ENCODE data around the gene PRKAG2.

The PRKAG2 gene

DNA sequence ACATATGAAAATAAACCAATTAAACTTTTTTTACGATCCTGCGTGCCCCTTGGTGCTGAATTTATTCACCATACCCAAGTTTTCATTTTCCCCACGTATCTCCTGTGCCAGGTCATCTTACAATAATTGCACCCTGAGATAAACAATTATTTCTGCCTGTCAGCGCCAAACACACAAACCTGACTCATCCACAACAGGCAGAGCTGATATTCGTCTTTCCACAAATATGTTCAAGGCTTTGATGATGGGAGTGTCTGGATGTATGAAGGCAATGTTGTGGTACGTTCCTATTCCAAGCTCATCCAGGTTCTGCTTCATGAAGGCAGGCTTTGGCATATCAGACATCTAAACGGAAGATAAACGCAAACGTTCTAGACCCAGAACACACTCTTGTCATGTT is 311.4 kb downstream of the PRKAG2 start:
- FAIRE-seq: no peak
- TF ChIP-seq, protein P1, sequence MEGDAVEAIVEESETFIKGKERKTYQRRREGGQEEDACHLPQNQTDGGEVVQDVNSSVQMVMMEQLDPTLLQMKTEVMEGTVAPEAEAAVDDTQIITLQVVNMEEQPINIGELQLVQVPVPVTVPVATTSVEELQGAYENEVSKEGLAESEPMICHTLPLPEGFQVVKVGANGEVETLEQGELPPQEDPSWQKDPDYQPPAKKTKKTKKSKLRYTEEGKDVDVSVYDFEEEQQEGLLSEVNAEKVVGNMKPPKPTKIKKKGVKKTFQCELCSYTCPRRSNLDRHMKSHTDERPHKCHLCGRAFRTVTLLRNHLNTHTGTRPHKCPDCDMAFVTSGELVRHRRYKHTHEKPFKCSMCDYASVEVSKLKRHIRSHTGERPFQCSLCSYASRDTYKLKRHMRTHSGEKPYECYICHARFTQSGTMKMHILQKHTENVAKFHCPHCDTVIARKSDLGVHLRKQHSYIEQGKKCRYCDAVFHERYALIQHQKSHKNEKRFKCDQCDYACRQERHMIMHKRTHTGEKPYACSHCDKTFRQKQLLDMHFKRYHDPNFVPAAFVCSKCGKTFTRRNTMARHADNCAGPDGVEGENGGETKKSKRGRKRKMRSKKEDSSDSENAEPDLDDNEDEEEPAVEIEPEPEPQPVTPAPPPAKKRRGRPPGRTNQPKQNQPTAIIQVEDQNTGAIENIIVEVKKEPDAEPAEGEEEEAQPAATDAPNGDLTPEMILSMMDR (IDR thresholded peaks at IDR 0.05; ENCODE audit: insufficient read depth, missing control alignments): no peak
- DNase-seq (ENCODE audit: insufficient read length, low spot score): no peak

DNA sequence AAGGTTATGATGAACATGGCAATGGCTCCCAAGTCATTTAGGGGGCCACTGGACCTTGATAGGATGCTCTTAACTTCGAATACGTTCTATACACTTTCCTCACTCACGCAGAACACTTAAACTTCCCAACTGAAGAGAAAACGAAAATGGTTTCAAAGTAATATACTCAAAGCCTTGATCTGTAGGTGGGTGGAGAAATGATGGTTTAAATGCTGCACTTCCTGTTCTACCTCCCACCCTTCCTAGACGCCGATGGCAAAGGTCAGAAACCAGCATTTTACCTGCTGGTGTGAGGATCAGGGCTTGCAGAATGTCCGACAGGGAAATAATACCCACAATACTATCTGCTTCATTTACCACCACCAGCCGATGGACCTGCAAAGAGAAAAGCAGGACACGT is 316.7 kb downstream of the PRKAG2 start:
- TF ChIP-seq, protein P1 (IDR thresholded peaks at IDR 0.05; ENCODE audit: insufficient read depth, missing control alignments): no peak
- FAIRE-seq: no peak
- DNase-seq (ENCODE audit: insufficient read length, low spot score): no peak

DNA sequence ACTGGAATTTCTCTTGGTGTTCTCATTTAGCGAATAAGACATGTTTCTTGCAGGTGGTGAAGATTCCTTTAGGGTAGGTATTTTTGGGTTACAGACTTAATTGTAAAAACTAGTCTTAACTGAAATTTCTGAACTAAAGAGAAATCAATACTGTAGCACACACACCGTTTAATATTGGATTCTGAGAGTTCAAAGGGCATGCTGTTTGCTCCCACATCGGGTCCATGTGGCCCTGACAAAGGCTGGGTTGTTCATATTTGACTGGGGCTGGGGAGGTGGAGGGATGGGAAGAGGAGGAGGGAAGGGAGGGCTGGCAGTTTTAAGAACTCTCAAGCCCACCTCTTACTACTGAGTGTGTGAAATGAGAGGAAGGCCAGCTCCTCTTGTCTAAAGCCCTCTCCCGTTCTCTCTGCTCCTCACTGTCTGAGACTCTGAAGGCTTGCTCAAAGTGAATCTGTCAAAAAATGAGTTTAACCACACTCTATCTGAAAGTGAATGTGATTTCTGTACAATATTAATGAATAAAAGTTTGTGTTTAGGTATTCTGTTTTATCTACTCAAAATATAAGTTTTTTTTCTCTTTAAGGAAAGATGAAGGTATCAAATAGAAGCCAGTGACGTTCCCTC is 317.2 kb downstream of the PRKAG2 start:
- TF ChIP-seq, protein P1 (IDR thresholded peaks at IDR 0.05; ENCODE audit: insufficient read depth, missing control alignments): no peak
- DNase-seq (ENCODE audit: insufficient read length, low spot score) (no peak), FAIRE-seq (no peak)

DNA sequence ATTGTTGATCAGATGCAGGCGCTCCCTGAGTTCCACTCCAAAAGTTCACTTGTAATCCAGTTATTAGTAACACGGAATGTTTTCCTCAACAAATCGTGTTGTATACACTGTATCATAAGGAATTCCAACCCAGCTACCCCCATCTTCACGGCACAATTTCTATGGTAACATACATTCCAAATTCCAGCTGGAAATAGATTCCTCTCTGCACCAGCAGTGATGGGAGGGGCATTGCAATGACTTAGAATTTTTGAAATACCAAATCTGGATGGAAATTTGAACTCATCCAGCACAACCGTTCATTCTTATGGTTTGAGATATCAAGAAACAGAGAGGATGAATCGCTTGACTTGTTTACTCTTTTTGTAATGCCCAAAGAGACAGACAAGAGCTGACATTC is 318.3 kb downstream of the PRKAG2 start:
- no peak for FAIRE-seq
- TF ChIP-seq, protein P1 (IDR thresholded peaks at IDR 0.05; ENCODE audit: insufficient read depth, missing control alignments): no peak
- DNase-seq (ENCODE audit: insufficient read length, low spot score): no peak

DNA sequence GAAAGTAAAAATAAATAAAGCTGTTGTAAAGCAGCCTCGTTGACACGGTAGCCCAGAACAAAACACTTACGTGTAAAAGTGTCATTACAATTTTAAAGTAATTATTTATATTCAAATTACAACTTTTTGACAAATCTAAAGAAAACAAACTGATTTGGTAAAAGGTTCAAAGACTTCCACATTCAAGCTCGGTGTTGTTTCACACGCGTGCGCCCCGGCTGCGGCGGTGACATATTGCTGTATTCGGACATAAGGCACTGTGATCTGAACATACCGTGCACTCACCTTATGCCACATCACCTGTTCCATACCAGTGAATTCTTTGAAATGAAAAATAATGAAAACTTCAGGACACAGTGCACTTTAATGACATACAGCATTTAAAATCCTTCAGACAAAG is 320.3 kb downstream of the PRKAG2 start:
- TF ChIP-seq, protein P1 (IDR thresholded peaks at IDR 0.05; ENCODE audit: insufficient read depth, missing control alignments): no peak
- FAIRE-seq: no peak
- DNase-seq (ENCODE audit: insufficient read length, low spot score): no peak

DNA sequence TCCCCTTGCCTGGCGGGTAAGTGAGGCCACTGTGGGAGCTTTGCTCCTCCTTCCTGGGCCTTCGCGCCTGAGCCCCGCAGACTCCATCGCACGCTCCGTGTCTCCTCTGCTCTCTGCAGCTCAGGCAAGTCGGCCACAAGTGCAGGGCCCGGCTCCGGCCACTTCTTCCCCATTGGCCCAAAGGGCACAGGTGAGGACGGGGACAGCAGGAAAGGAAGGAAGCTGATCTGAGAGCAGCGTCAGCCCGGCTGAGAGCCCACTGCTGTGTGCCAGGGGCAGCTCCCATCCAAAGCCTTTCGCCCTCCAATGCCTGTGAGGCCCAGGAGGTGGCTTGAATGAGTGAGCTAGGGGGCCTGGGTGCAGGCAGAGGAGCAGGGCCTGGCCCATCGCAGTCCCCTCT is 323.6 kb downstream of the PRKAG2 start:
- FAIRE-seq (no peak), DNase-seq (ENCODE audit: insufficient read length, low spot score) (no peak)
- TF ChIP-seq, protein P1 (IDR thresholded peaks at IDR 0.05; ENCODE audit: insufficient read depth, missing control alignments): no peak

DNA sequence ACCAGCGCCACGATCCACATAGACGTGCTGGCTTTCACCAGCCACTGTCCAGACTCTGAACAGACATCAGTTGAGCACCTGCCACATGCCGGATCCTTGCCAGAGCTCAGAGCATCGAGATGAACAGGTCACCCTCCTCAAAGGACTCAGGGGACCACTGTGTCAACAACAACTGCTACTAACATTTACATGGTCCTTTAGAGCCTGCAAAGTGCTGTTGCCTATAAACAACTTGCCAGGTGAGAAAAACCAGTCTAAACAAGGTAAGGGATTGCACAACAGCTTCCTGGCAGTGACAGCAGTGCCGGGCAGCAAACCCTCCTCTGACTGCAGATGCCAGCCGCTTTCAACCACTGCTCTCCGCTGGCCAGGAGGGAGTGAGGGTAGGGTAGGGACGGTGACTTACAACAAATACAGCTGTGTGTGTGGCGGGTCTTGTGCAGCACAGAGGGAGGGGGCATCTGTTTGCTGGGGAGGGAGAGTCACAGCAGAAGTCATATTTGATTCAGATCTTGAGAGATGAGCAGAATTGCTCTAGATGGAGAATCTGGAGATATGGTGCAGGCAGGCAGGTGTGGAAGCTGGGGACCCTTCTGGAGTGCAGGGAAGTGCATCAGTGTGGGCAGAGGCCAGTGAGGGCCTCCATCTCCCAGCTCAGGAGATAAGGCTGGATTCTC is 324.4 kb downstream of the PRKAG2 start:
- TF ChIP-seq, protein P1 (IDR thresholded peaks at IDR 0.05; ENCODE audit: insufficient read depth, missing control alignments): no peak
- DNase-seq (ENCODE audit: insufficient read length, low spot score) (no peak), FAIRE-seq (no peak)

All from D721Med (cell line).